DND-41 (cell line): ENCODE data around the gene TP63.

Experiments
- ATAC-seq: fragments of 200-7000 bp; cut with Tn5 transposase; 3 replicates; pipeline ENCODE4 v1.9.1; 2021; ENCODE audit warnings: low read depth; ENCODE audit not compliant: insufficient read depth
- DNase-seq: peaks from one replicate; pipeline ENCODE4 v3.0.0-alpha.2; 2020
- H2AFZ ChIP-seq: 2 replicates; pipeline ENCODE4 v1.6.0; 2012; ENCODE audit warnings: low read depth, low read length
- H3K27ac ChIP-seq: 2 replicates; pipeline ENCODE4 v1.5.1; 2012; ENCODE audit warnings: low read length, inconsistent platforms
- H3K27me3 ChIP-seq: fragments of 200-600 bp; sonication (generic); 2 replicates; pipeline ENCODE4 v1.6.0; 2012; ENCODE audit warnings: low read length, mild to moderate bottlenecking, inconsistent platforms; ENCODE audit not compliant: insufficient read depth, poor library complexity
- H3K36me3 ChIP-seq: 2 replicates; pipeline ENCODE4 v1.5.1; 2012; ENCODE audit warnings: low read length, inconsistent platforms; ENCODE audit not compliant: insufficient read depth
- H3K4me1 ChIP-seq: 2 replicates; pipeline ENCODE4 v1.5.1; 2012; ENCODE audit warnings: mild to moderate bottlenecking, low read length; ENCODE audit not compliant: insufficient read depth
- H3K4me2 ChIP-seq: 2 replicates; pipeline ENCODE4 v1.6.0; 2012; ENCODE audit warnings: mild to moderate bottlenecking, moderate library complexity, low read length, inconsistent platforms; ENCODE audit not compliant: insufficient read depth
- H3K4me3 ChIP-seq, 2 experiments: fragments of 200-600 bp in 1 of 2; shearing (Covaris generic) in 1 of 2; 2 replicates each; pipeline ENCODE4 v1.5.1; 2012 to 2016; ENCODE audit warnings: inconsistent platforms in 2 of 2, low read length in 2 of 2, mild to moderate bottlenecking in 2 of 2, low read depth in 1 of 2, moderate library complexity in 1 of 2
- H3K79me2 ChIP-seq: 2 replicates; pipeline ENCODE4 v1.6.0; 2012; ENCODE audit warnings: low read length, inconsistent platforms; ENCODE audit not compliant: insufficient read depth
- H3K9ac ChIP-seq: 2 replicates; pipeline ENCODE4 v1.6.0; 2012; ENCODE audit warnings: low read depth, mild to moderate bottlenecking, inconsistent platforms, low read length, moderate library complexity
- H3K9me3 ChIP-seq: 2 replicates; pipeline ENCODE4 v1.5.1; 2012; ENCODE audit warnings: low read length, moderate library complexity, mild to moderate bottlenecking, inconsistent platforms; ENCODE audit not compliant: insufficient read depth, severe bottlenecking
- H4K20me1 ChIP-seq: 2 replicates; pipeline ENCODE4 v1.6.0; 2012; ENCODE audit warnings: low read length; ENCODE audit not compliant: insufficient read depth
- EZH2 ChIP-seq: IDR thresholded peaks from 3 replicates; pipeline ENCODE4 v1.6.1; 2012; ENCODE audit warnings: borderline replicate concordance, low read depth, mild to moderate bottlenecking, moderate library complexity, low read length, inconsistent platforms; ENCODE audit not compliant: severe bottlenecking
- TF ChIP-seq, protein P1 (sequence below): IDR thresholded peaks from 2 replicates; pipeline ENCODE4 v1.5.1; 2012; ENCODE audit warnings: borderline replicate concordance, low read length, moderate library complexity, mild to moderate bottlenecking; ENCODE audit not compliant: poor library complexity, severe bottlenecking; ENCODE audit errors: extremely low read depth

The TP63 gene

DNA sequence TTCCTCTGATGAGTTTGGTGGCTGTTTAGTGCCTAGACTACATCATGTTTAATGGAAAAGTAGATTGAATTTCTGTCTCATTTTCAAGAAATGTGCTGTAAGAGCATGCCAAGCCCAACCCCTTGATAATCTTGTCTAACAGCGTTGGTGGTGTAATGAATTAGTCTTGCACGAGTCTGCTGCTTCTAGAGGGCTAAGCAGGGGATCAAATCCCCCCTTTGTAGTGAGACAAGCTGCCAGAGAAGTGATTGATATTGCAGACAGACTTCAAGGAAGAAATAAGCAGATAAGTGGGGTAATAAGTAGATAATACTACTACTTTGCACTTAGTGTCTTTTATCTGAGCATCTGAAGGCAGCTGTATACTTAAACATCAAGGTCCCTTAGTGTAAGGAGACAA, 141.4 kb downstream of the TP63 start:
- H3K4me2 ChIP-seq = no peak overlapping the region

DNA sequence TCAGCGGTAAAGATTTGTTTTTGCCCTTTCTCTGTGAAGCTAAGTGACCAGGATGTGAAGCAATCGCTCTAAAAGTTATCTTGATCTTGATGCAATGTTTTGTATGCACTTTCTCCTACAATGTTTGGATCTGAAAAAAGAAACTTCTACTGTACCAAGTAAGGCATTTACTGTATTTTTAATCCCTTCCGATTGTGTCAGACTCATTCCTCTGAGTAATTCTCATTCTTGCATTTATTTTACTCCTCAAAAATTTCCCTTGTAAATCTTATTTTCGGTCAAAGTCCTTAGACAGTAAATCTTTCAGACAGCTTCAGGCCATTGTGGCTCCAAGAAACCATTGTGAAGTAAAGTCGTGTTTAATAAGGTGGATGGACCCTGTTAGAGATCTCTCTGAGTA, 141.9 kb downstream of the TP63 start:
- Histone ChIP-seq H2AFZ (no peak overlapping the region), H3K9ac (no peak overlapping the region), H3K9me3 (no peaks in the 10 kb centered on the region), H3K36me3 (no peaks in the 10 kb centered on the region), H3K4me1 (no peaks in the 10 kb centered on the region), H3K27ac (no peak overlapping the region), H3K4me2 (no peak overlapping the region), H3K79me2 (no peaks in the 10 kb centered on the region), H3K27me3 (no peaks in the 10 kb centered on the region), H4K20me1 (no peaks in the 10 kb centered on the region), H3K4me3 (no peak overlapping the region)
- ATAC-seq = no peak
- DNase-seq = no peak
- no peak for TF ChIP-seq EZH2
- TF ChIP-seq, protein P1, sequence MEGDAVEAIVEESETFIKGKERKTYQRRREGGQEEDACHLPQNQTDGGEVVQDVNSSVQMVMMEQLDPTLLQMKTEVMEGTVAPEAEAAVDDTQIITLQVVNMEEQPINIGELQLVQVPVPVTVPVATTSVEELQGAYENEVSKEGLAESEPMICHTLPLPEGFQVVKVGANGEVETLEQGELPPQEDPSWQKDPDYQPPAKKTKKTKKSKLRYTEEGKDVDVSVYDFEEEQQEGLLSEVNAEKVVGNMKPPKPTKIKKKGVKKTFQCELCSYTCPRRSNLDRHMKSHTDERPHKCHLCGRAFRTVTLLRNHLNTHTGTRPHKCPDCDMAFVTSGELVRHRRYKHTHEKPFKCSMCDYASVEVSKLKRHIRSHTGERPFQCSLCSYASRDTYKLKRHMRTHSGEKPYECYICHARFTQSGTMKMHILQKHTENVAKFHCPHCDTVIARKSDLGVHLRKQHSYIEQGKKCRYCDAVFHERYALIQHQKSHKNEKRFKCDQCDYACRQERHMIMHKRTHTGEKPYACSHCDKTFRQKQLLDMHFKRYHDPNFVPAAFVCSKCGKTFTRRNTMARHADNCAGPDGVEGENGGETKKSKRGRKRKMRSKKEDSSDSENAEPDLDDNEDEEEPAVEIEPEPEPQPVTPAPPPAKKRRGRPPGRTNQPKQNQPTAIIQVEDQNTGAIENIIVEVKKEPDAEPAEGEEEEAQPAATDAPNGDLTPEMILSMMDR = no peak

More for the DNA sequence above, 141.4 kb downstream of the TP63 start:
- ATAC-seq (no peak), DNase-seq (no peak)
- H3K27ac ChIP-seq = no peak overlapping the region
- no peaks in the 10 kb centered on the region for H3K36me3 ChIP-seq
- no peaks in the 10 kb centered on the region for H3K27me3 ChIP-seq
- TF ChIP-seq, protein P1 = no peak
- TF ChIP-seq EZH2 = no peak
- H3K79me2 ChIP-seq = no peaks in the 10 kb centered on the region
- no peak overlapping the region for H3K9ac ChIP-seq
- no peak overlapping the region for H3K4me3 ChIP-seq
- H3K9me3 ChIP-seq = no peaks in the 10 kb centered on the region
- no peak overlapping the region for H2AFZ ChIP-seq
- H4K20me1 ChIP-seq = no peaks in the 10 kb centered on the region
- no peaks in the 10 kb centered on the region for H3K4me1 ChIP-seq

DNA sequence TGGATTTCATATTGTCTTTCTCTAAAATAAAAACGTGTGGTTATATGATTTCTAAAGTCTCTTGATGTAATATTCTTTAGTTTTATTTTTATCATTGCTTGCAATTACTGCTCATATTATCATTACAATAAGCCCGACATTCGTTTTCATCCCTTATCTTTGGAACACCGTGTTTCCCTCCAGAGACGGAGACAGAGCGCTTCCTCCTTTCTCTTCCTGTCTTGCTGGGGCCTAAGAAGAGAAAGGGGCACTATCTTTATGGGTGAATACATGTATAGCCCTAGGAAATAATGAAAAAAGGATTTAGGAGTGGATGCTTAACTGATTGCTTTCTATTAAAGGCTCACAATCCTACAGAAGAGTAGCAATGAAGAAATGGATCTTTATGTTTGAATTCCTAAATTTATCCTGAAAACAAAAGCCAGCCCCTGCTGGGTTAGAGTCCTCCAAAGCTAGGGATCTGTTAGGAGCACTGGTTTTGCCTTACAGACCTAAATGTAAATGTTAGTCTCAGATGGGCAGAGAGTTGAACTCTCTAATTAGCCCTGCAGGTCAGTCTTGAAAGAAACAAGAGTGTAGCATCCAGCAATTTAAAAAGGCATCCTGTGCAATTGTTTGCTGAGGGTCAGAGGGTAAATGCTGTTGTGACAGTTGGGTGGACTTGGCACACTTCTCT, 145.1 kb downstream of the TP63 start:
- Histone ChIP-seq H3K79me2 (no peaks in the 10 kb centered on the region), H3K36me3 (no peaks in the 10 kb centered on the region), H3K27ac (no peak overlapping the region), H3K9ac (no peak overlapping the region), H3K9me3 (no peaks in the 10 kb centered on the region), H3K4me1 (no peaks in the 10 kb centered on the region), H2AFZ (no peak overlapping the region), H3K27me3 (peaks cover 3% of the 10 kb centered on the region), H4K20me1 (no peaks in the 10 kb centered on the region), H3K4me2 (no peak overlapping the region), H3K4me3 (no peak overlapping the region)
- TF ChIP-seq, protein P1 = no peak
- TF ChIP-seq EZH2 = no peak
- no peak for ATAC-seq
- no peak for DNase-seq
